GM23248 (cell line): ENCODE data around the gene SUSD5. TPM values are rescaled to one million over a fixed set of nuclear protein-coding genes. Genes with fewer than 3 reads are reported as not detected.
"Not testable (repeated sequence)": the region's sequence is repeated elsewhere in the genome, so short reads cannot be mapped to it uniquely, and the experiment has no call there.

Source experiments
- DNase-seq: peaks from one replicate; pipeline ENCODE4 v3.0.0-alpha.2; 2015
- H2AFZ ChIP-seq: fragments of 200-600 bp; sonication (generic); 2 replicates; pipeline ENCODE4 v1.6.1; 2016; ENCODE audit warnings: antibody characterized with exemption
- H3F3A ChIP-seq: fragments of 200-600 bp; sonication (generic); 2 replicates; pipeline ENCODE4 v1.6.1; 2016; ENCODE audit warnings: mild to moderate bottlenecking, antibody characterized with exemption, mixed run types; ENCODE audit not compliant: insufficient read depth
- H3K27ac ChIP-seq: fragments of 200-600 bp; sonication (generic); 2 replicates; pipeline ENCODE4 v1.5.1; 2016; ENCODE audit warnings: mild to moderate bottlenecking
- H3K27me3 ChIP-seq: fragments of 200-600 bp; sonication (generic); replicated peaks from 2 replicates; pipeline ENCODE4 v1.6.1; 2016; ENCODE audit warnings: mild to moderate bottlenecking; ENCODE audit not compliant: insufficient read depth
- H3K36me3 ChIP-seq: fragments of 200-600 bp; sonication (generic); 2 replicates; pipeline ENCODE4 v1.6.1; 2016; ENCODE audit warnings: low read depth, mild to moderate bottlenecking
- H3K4me1 ChIP-seq: fragments of 200-600 bp; sonication (generic); 2 replicates; pipeline ENCODE4 v1.6.1; 2016; ENCODE audit warnings: mild to moderate bottlenecking; ENCODE audit not compliant: insufficient read depth
- H3K4me2 ChIP-seq: fragments of 200-600 bp; sonication (generic); one replicate; pipeline ENCODE4 v1.6.1; 2016; ENCODE audit warnings: mild to moderate bottlenecking; ENCODE audit not compliant: unreplicated experiment
- H3K4me3 ChIP-seq: fragments of 200-600 bp; sonication (generic); 2 replicates; pipeline ENCODE4 v1.5.1; 2016; ENCODE audit warnings: mild to moderate bottlenecking
- H3K79me2 ChIP-seq: fragments of 200-600 bp; sonication (generic); 2 replicates; pipeline ENCODE4 v1.6.1; 2016; ENCODE audit warnings: mild to moderate bottlenecking; ENCODE audit not compliant: insufficient read depth
- H3K9ac ChIP-seq: fragments of 200-600 bp; sonication (generic); 2 replicates; pipeline ENCODE4 v1.6.1; 2016; ENCODE audit warnings: mild to moderate bottlenecking
- H3K9me2 ChIP-seq: fragments of 200-600 bp; sonication (generic); 2 replicates; pipeline ENCODE4 v1.6.1; 2016; ENCODE audit warnings: mixed run types, mild to moderate bottlenecking, moderate library complexity; ENCODE audit not compliant: insufficient read depth
- H3K9me3 ChIP-seq: fragments of 200-600 bp; sonication (generic); one replicate; pipeline ENCODE4 v1.6.1; 2017; ENCODE audit warnings: low read depth
- H4K20me1 ChIP-seq: fragments of 200-600 bp; sonication (generic); 2 replicates; pipeline ENCODE4 v1.6.0; 2016; ENCODE audit not compliant: insufficient read depth
- EZH2 ChIP-seq: fragments of 200-600 bp; sonication (generic); IDR thresholded peaks from 2 replicates; pipeline ENCODE4 v1.6.1; 2018; ENCODE audit warnings: antibody characterized with exemption, mild to moderate bottlenecking; ENCODE audit not compliant: insufficient read depth, poor library complexity, severe bottlenecking
- EZH2phosphoT487 ChIP-seq: fragments of 200-600 bp; sonication (generic); IDR thresholded peaks from 2 replicates; pipeline ENCODE4 v1.6.1; 2018; ENCODE audit warnings: antibody characterized with exemption, moderate library complexity, mild to moderate bottlenecking, low read depth; ENCODE audit not compliant: insufficient read depth
- WGBS, 2 experiments: methylation state at CpG; one replicate each; pipeline ENCODE4 v1.1.6; 2015 to 2017; ENCODE audit warnings: low lambda C conversion rate in 2 of 2, low coverage in 1 of 2; ENCODE audit errors: missing lambda C conversion rate in 2 of 2; 5-methylcytosine and 5-hydroxymethylcytosine counted together
- in situ Hi-C: fragments of 300-500 bp; cut with MboI; formaldehyde crosslinking; loops from 2 replicates; pipeline ENCODE4 v1.15.0; 2020
- polyA plus RNA-seq: library from polyadenylated mRNA; unstranded; fragments of >200 nt; fragmentation: Nextera tagmentation; extraction: Ambion mirVana; gene quantifications from 2 replicates; pipeline ENCODE4 v1.2.1, GENCODE V29; 2016
- total RNA-seq: library from RNA; depleted of rRNA; stranded (reverse); fragments of >200 nt; shearing (Covaris generic); gene quantifications from 2 replicates; pipeline ENCODE4 v1.2.3, GENCODE V29; 2014

Gene SUSD5
- total and polyA plus RNA-seq, 2 experiments from 2014 or later = 0.05 to 0.11 TPM

DNA sequence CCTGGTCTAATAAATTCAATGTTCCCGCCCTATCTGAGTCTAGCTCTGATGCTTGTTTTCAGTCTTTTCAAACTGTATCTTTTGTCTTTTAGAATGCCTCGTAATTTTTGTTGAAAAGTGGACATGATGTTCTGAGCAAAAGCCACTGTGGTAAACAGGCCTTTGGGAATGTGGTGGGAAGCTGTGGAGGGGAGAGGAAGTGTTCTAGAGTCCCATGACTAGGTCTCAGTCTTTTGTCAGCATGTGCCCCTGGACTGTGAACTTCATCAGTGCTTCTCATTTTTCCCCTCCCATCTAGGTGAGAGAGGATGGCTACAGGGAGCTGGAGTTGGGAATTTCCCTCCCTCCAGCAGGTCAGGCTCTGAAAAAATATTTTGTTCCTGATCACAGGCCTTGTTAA lies 33.7 kb downstream of the SUSD5 start:
- Histone ChIP-seq H2AFZ (no peak overlapping the region), H3K4me1 (no peaks in the 10 kb centered on the region), H4K20me1 (no peaks in the 10 kb centered on the region), H3K27ac (no peak overlapping the region), H3F3A (no peaks in the 10 kb centered on the region), H3K9me3 (no peaks in the 10 kb centered on the region), H3K27me3 (no peaks in the 10 kb centered on the region; the same call in 1 of the 2 replicates), H3K4me2 (no peak overlapping the region), H3K79me2 (no peaks in the 10 kb centered on the region), H3K4me3 (no peak overlapping the region), H3K9ac (no peak overlapping the region), H3K9me2 (no peaks in the 10 kb centered on the region), H3K36me3 (no peaks in the 10 kb centered on the region)
- TF ChIP-seq EZH2phosphoT487 (no peak), EZH2 (no peak)
- no peak for DNase-seq
- 60 to 61% methylated on average over 2 of the region's 2 CpGs for WGBS, 2 experiments
- in situ Hi-C loops = no loop called here

- H4K20me1 ChIP-seq, H3K9me2 ChIP-seq, H3K4me2 ChIP-seq, H3K27ac ChIP-seq, H3K9me3 ChIP-seq, H3K4me1 ChIP-seq, H3F3A ChIP-seq, in situ Hi-C loops, H3K4me3 ChIP-seq, H3K36me3 ChIP-seq, H3K27me3 ChIP-seq, H2AFZ ChIP-seq, DNase-seq, H3K9ac ChIP-seq, H3K79me2 ChIP-seq: not testable (repeated sequence)
- 79 to 90% methylated on average over 1 of the region's 1 CpG for WGBS, 2 experiments
Observed at GRCh38 chr3:33181641-33182040, 37.0 kb downstream of the SUSD5 start.

DNA sequence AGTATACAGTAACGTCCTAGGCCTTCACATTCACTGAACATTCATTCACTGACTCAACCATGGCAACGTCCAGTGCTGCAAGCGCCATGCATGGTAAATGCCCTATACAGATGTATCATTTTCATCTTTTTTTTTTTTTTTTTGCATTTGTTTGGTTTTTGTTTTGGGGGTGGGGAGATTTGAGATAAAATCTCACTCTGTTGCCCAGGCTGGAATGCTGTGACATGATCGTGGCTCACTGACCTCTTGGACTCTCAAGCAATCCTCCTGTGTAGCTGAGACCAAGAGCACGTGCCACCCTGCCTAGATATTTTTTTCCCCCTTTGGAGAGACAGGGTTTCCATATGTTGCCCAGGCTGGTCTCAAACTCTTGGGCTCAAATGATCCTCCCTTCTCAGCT lies 37.4 kb downstream of the SUSD5 start:
- Histone ChIP-seq H3K9ac (no peak overlapping the region), H3K9me3 (no peaks in the 10 kb centered on the region), H3K4me1 (no peaks in the 10 kb centered on the region), H3F3A (no peaks in the 10 kb centered on the region), H3K36me3 (no peaks in the 10 kb centered on the region), H3K4me3 (no peak overlapping the region), H3K27ac (no peak overlapping the region), H2AFZ (no peak overlapping the region), H3K27me3 (no peaks in the 10 kb centered on the region; the same call in 1 of the 2 replicates), H4K20me1 (no peaks in the 10 kb centered on the region), H3K4me2 (no peak overlapping the region), H3K9me2 (no peaks in the 10 kb centered on the region), H3K79me2 (no peaks in the 10 kb centered on the region)
- TF ChIP-seq EZH2 (no peak), EZH2phosphoT487 (no peak)
- WGBS, 2 experiments = 59 to 68% methylated on average over 5 of the region's 5 CpGs
- DNase-seq = no peak
- in situ Hi-C loops = no loop called here

DNA sequence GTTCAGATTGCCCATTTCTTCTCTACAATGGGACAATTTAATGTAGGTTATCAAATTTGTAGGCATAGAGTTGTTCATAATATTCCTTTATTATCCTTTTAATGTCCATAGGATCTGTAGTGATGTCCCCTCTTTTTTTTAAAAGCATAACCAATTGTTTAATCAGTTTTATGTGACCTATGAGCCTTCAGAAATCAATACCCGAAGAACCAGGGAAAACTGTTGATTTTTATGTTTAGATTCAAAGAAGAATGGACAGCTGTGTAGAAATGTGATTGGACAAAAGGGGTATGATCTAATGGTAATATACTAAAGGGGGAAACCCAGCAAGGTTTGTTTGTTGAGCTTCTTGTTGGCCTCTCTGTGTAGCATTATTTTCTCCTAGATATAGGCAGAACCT lies 39.5 kb downstream of the SUSD5 start:
- H3K9me3 ChIP-seq = no peaks in the 10 kb centered on the region
- H3F3A ChIP-seq = no peaks in the 10 kb centered on the region
- no peak overlapping the region for H3K9ac ChIP-seq
- TF ChIP-seq EZH2 (no peak), EZH2phosphoT487 (no peak)
- no peak overlapping the region for H3K4me3 ChIP-seq
- DNase-seq = no peak
- no peak overlapping the region for H3K4me2 ChIP-seq
- H3K9me2 ChIP-seq = no peaks in the 10 kb centered on the region
- 20 to 26% methylated on average over 1 of the region's 1 CpG for WGBS, 2 experiments
- in situ Hi-C loops = no loop called here
- H3K36me3 ChIP-seq = no peaks in the 10 kb centered on the region
- H2AFZ ChIP-seq = no peak overlapping the region
- no peaks in the 10 kb centered on the region for H3K79me2 ChIP-seq
- no peak overlapping the region for H3K27ac ChIP-seq
- no peaks in the 10 kb centered on the region for H4K20me1 ChIP-seq
- no peaks in the 10 kb centered on the region for H3K27me3 ChIP-seq
- no peaks in the 10 kb centered on the region for H3K4me1 ChIP-seq

DNA sequence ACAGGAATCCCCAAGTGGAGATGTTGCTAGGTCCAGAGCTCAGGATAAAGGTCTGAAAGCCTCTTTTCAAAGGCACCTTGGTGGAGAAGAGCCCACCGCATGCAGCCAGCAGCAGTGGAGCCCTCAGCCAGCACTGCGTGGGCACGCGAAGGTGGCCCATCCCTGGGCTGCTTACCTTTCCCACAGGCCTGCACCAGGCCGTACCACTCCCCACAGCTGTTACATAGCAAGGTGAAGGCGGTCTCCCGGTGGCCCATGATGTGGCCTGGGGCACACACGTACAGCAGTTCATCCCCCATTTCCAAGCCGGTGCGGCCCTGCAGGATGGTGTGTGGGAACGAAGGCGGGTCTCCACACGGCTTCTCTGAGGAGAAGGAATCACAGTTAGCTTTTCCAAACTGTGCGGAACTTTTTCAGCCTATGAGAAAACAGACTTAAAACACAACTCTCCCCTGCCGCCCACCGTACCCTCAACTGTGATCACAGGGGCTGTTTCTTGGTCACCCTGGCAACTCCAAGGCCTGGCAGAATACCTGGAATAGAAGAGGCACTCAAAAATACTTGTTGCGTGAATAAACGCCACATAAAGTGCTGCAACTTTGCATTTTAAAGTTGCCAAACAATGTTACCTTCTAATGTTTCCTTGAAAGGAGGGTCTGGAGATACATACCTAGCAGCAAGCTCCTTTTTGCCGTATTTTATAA lies 43.7 kb downstream of the SUSD5 start:
- Histone ChIP-seq H4K20me1 (no peaks in the 10 kb centered on the region), H3K9me2 (no peaks in the 10 kb centered on the region), H3F3A (no peaks in the 10 kb centered on the region), H2AFZ (no peak overlapping the region), H3K79me2 (no peaks in the 10 kb centered on the region), H3K36me3 (no peaks in the 10 kb centered on the region), H3K9ac (no peak overlapping the region), H3K27me3 (no peaks in the 10 kb centered on the region; the same call in 1 of the 2 replicates), H3K9me3 (no peaks in the 10 kb centered on the region), H3K27ac (no peak overlapping the region), H3K4me3 (no peak overlapping the region), H3K4me2 (no peak overlapping the region), H3K4me1 (no peaks in the 10 kb centered on the region)
- TF ChIP-seq EZH2phosphoT487 (no peak), EZH2 (no peak)
- no peak for DNase-seq
- in situ Hi-C loops = no loop called here
- 76 to 81% methylated on average over 19 of the region's 19 CpGs for WGBS, 2 experiments
